WTC11 (cell line): ENCODE data around the gene PARM1. TPM values are rescaled to one million over a fixed set of nuclear protein-coding genes. Genes with fewer than 3 reads are reported as not detected.

Experiments
- ATAC-seq: fragments of 200-7000 bp; cut with Tn5 transposase; 2 replicates; pipeline ENCODE4 v1.10.0; 2021; ENCODE audit warnings: mild to moderate bottlenecking, moderate library complexity
- CTCF ChIA-PET: fragments of 300-600 bp; sonication (Branson Sonifier 250); formaldehyde crosslinking; loops from one replicate; lab custom pipeline; 2021; ENCODE audit warnings: antibody characterized with exemption; lab: Charles Lee
- POLR2A ChIA-PET: fragments of 350-600 bp; sonication (Branson Sonifier 250); formaldehyde crosslinking; loops from one replicate; lab custom pipeline; 2021; ENCODE audit warnings: antibody characterized with exemption; lab: Charles Lee
- DNase-seq: peaks from one replicate; pipeline ENCODE4 v3.0.0; 2021; ENCODE audit warnings: low spot score
- H3K27ac Mint-ChIP-seq: 2 replicates; pipeline ENCODE4 v1.8.0; 2021; ENCODE audit warnings: mixed read lengths
- H3K27me3 Mint-ChIP-seq: 2 replicates; pipeline ENCODE4 v1.8.0; 2021; ENCODE audit warnings: low read depth, mild to moderate bottlenecking, moderate library complexity, mixed read lengths
- H3K36me3 Mint-ChIP-seq: 2 replicates; pipeline ENCODE4 v1.8.0; 2021; ENCODE audit warnings: mixed read lengths
- H3K4me1 Mint-ChIP-seq: 2 replicates; pipeline ENCODE4 v1.8.0; 2022; ENCODE audit warnings: mixed read lengths
- H3K4me3 Mint-ChIP-seq: 2 replicates; pipeline ENCODE4 v1.8.0; 2021; ENCODE audit warnings: mild to moderate bottlenecking, moderate library complexity, mixed read lengths
- H3K9me3 Mint-ChIP-seq: 2 replicates; pipeline ENCODE4 v1.8.0; 2021; ENCODE audit warnings: mixed read lengths
- ATF1 ChIP-seq: sonication (generic); formaldehyde crosslinking; IDR thresholded peaks from 2 replicates; pipeline ENCODE4 v1.8.1; 2023; ENCODE audit warnings: mild to moderate bottlenecking, moderate library complexity, missing genetic modification reagents
- CBFB ChIP-seq: sonication (generic); formaldehyde crosslinking; IDR thresholded peaks from 2 replicates; pipeline ENCODE4 v1.8.1; 2022; ENCODE audit warnings: mild to moderate bottlenecking, low read depth, missing genetic modification reagents
- E2F1 ChIP-seq: sonication (generic); formaldehyde crosslinking; IDR thresholded peaks from 2 replicates; pipeline ENCODE4 v1.8.0; 2022; ENCODE audit warnings: mild to moderate bottlenecking, missing genetic modification reagents
- ETV6 ChIP-seq: sonication (generic); formaldehyde crosslinking; IDR thresholded peaks from 2 replicates; pipeline ENCODE4 v1.8.1; 2022; ENCODE audit warnings: mild to moderate bottlenecking, missing genetic modification reagents
- HMGA2 ChIP-seq: fragments of 250-450 bp; sonication (Bioruptor Pico); IDR thresholded peaks from 2 replicates; pipeline ENCODE4 v1.4.0; 2021; ENCODE audit warnings: mild to moderate bottlenecking, moderate library complexity
- HMGXB4 ChIP-seq: sonication (generic); formaldehyde crosslinking; IDR thresholded peaks from 2 replicates; pipeline ENCODE4 v1.8.1; 2023; ENCODE audit warnings: mild to moderate bottlenecking, moderate library complexity, missing genetic modification reagents
- MXD4 ChIP-seq: fragments of 250-450 bp; sonication (Bioruptor Pico); IDR thresholded peaks from 2 replicates; pipeline ENCODE4 v1.8.0; 2021; ENCODE audit warnings: mild to moderate bottlenecking, moderate library complexity, borderline replicate concordance
- NR1H2 ChIP-seq: sonication (generic); formaldehyde crosslinking; IDR thresholded peaks from 2 replicates; pipeline ENCODE4 v1.9.0; 2021; ENCODE audit warnings: mild to moderate bottlenecking, moderate library complexity, missing genetic modification reagents
- OVOL2 ChIP-seq: fragments of 250-450 bp; sonication (Bioruptor Pico); IDR thresholded peaks from 2 replicates; pipeline ENCODE4 v1.9.0; 2021; ENCODE audit warnings: mild to moderate bottlenecking, borderline replicate concordance
- PRRX2 ChIP-seq: fragments of 250-450 bp; sonication (Bioruptor Pico); IDR thresholded peaks from 2 replicates; pipeline ENCODE4 v1.8.0; 2021; ENCODE audit warnings: mild to moderate bottlenecking
- SMAD3 ChIP-seq: sonication (generic); formaldehyde crosslinking; IDR thresholded peaks from 2 replicates; pipeline ENCODE4 v1.8.0; 2022; ENCODE audit warnings: missing genetic modification reagents, mild to moderate bottlenecking, borderline replicate concordance
- STAT6 ChIP-seq: sonication (generic); formaldehyde crosslinking; conservative IDR thresholded peaks from 2 replicates; pipeline ENCODE4 v1.8.1; 2023; ENCODE audit warnings: mild to moderate bottlenecking, low read depth, missing genetic modification reagents, moderate library complexity
- ZNF121 ChIP-seq: sonication (generic); formaldehyde crosslinking; IDR thresholded peaks from 2 replicates; pipeline ENCODE4 v1.8.0; 2023; ENCODE audit warnings: missing genetic modification reagents
- ZNF138 ChIP-seq: sonication (generic); formaldehyde crosslinking; conservative IDR thresholded peaks from 2 replicates; pipeline ENCODE4 v1.8.1; 2022; ENCODE audit warnings: mild to moderate bottlenecking, moderate library complexity, missing genetic modification reagents
- ZNF232 ChIP-seq: sonication (generic); formaldehyde crosslinking; IDR thresholded peaks from 2 replicates; pipeline ENCODE4 v1.8.0; 2022; ENCODE audit warnings: mild to moderate bottlenecking, missing genetic modification reagents
- ZNF532 ChIP-seq: fragments of 250-450 bp; sonication (Bioruptor Pico); IDR thresholded peaks from 2 replicates; pipeline ENCODE4 v1.9.0; 2021; ENCODE audit warnings: mild to moderate bottlenecking, borderline replicate concordance
- total RNA-seq: library from RNA; stranded (reverse); gene quantifications from 3 replicates; pipeline ENCODE4 v1.2.3, GENCODE V29; 2021
- TF ChIP-seq, protein P1 (sequence below): sonication (generic); formaldehyde crosslinking; IDR thresholded peaks from 2 replicates; pipeline ENCODE4 v1.8.1; 2023; ENCODE audit warnings: mild to moderate bottlenecking, missing genetic modification reagents, moderate library complexity
- TF ChIP-seq, protein P2 (sequence below): sonication (generic); formaldehyde crosslinking; IDR thresholded peaks from 2 replicates; pipeline ENCODE4 v1.8.1; 2022; ENCODE audit warnings: mild to moderate bottlenecking, moderate library complexity, missing genetic modification reagents
- TF ChIP-seq, protein P3 (sequence below): fragments of 250-450 bp; sonication (Bioruptor Pico); IDR thresholded peaks from 2 replicates; pipeline ENCODE4 v1.9.0; 2021; ENCODE audit warnings: mild to moderate bottlenecking

The PARM1 gene
- total RNA-seq, 1 experiment from 2014 or later, result 6.3 TPM

DNA sequence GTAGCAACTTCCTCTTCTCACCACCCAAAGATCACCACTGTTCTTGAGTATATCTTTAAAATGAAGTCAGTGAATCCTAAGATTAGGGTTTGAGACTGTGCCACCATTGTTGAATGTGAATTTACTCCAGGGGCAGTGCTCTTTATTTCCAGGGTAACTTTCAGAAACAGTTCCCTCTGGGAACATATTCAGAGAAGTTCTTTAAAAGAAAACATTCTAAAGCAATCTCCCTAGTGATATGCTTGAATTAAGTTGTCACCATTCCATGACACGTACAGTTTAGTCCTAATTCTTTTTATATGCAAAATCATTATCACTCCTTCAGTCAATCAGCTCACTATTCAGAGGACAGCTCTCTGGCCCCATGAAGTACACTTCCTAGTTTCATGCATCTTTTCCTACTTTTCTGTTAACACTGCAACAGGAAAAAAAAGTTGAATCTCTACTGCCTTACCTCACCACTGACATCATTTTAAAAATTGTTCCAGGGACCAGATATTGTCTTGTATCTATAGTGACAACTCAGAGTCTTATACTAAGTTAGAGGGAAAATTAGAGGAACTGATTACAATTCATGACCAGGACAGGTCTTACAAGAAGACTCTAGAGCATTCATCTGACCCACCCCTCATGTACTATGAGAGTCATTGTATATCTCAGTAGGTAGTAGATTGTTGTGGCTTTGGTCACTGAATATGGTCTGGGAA, 49.8 kb downstream of the PARM1 start (continued):
- TF ChIP-seq HMGXB4 (CRISPR knock-in tag) (no peak), NR1H2 (CRISPR knock-in tag) (no peak), ZNF138 (no peak), PRRX2 (no peak), ATF1 (CRISPR knock-in tag) (no peak), OVOL2 (CRISPR knock-in tag) (no peak), ZNF232 (no peak), MXD4 (CRISPR knock-in tag) (no peak), ZNF121 (CRISPR knock-in tag) (no peak)

- Mint-ChIP-seq H3K36me3 (peaks cover 6% of the 10 kb centered on the region), H3K27ac (no peak overlapping the region), H3K4me3 (no peak overlapping the region), H3K27me3 (no peaks in the 10 kb centered on the region), H3K9me3 (peaks cover 27% of the 10 kb centered on the region), H3K4me1 (no peaks in the 10 kb centered on the region)
- CTCF ChIA-PET, result no interaction called here
- TF ChIP-seq ETV6 (no peak), MXD4 (CRISPR knock-in tag) (no peak), SMAD3 (CRISPR knock-in tag) (no peak), STAT6 (CRISPR knock-in tag) (no peak), ZNF232 (no peak)
- TF ChIP-seq, protein P1, sequence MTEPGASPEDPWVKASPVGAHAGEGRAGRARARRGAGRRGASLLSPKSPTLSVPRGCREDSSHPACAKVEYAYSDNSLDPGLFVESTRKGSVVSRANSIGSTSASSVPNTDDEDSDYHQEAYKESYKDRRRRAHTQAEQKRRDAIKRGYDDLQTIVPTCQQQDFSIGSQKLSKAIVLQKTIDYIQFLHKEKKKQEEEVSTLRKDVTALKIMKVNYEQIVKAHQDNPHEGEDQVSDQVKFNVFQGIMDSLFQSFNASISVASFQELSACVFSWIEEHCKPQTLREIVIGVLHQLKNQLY (CRISPR knock-in tag), result no peak
- TF ChIP-seq, protein P2, sequence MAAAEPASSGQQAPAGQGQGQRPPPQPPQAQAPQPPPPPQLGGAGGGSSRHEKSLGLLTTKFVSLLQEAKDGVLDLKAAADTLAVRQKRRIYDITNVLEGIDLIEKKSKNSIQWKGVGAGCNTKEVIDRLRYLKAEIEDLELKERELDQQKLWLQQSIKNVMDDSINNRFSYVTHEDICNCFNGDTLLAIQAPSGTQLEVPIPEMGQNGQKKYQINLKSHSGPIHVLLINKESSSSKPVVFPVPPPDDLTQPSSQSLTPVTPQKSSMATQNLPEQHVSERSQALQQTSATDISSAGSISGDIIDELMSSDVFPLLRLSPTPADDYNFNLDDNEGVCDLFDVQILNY (CRISPR knock-in tag), result no peak
- TF ChIP-seq, protein P3, sequence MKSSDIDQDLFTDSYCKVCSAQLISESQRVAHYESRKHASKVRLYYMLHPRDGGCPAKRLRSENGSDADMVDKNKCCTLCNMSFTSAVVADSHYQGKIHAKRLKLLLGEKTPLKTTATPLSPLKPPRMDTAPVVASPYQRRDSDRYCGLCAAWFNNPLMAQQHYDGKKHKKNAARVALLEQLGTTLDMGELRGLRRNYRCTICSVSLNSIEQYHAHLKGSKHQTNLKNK, result no peak
- no peak for DNase-seq
- POLR2A ChIA-PET, result no interaction called here
- ATAC-seq, result no peak
Measured at GRCh38 chr4:74983253-74983635, 50.3 kb downstream of the PARM1 start.

DNA sequence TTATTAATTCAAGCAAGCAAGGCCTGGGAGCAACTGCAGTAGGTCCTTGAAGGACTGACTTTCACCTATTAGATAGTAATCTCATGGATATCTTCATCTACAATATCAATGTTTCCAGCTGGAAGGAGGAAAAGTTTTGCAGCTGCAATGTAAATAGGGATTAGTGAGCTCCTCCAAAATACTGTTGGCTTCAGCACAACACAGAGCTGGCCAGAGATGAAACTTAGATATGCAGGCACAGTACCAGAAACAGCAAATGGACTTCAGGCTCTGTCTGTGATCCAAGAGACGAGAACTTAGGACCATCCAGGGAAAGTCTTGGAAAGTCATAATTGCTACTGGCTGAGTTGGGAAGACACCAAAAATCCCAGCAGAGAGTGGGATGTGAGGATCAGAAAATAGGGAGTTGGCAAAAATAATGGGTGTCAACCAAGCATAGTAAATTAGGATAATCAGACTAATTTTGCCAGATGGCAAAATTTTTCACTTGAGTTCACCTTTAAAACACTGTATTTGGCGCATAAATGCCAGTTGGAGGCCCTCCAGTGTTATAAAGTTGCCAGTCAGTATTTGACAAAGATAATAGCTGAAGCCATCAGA, 57.5 kb downstream of the PARM1 start:
- Mint-ChIP-seq H3K9me3 (peaks cover 11% of the 10 kb centered on the region; the same call in 1 of the 2 replicates), H3K4me3 (no peak overlapping the region), H3K36me3 (no peaks in the 10 kb centered on the region), H3K27ac (no peak overlapping the region), H3K27me3 (no peaks in the 10 kb centered on the region), H3K4me1 (peaks cover 9% of the 10 kb centered on the region)
- ATAC-seq (no peak), DNase-seq (no peak)
- POLR2A ChIA-PET, result no interaction called here
- CTCF ChIA-PET, result no interaction called here
- TF ChIP-seq ZNF532 (CRISPR knock-in tag) (no peak), PRRX2 (no peak), E2F1 (no peak), HMGA2 (CRISPR knock-in tag) (no peak), CBFB (CRISPR knock-in tag) (no peak)
